Measurements from ENCODE around the gene ABI3BP.

DNA sequence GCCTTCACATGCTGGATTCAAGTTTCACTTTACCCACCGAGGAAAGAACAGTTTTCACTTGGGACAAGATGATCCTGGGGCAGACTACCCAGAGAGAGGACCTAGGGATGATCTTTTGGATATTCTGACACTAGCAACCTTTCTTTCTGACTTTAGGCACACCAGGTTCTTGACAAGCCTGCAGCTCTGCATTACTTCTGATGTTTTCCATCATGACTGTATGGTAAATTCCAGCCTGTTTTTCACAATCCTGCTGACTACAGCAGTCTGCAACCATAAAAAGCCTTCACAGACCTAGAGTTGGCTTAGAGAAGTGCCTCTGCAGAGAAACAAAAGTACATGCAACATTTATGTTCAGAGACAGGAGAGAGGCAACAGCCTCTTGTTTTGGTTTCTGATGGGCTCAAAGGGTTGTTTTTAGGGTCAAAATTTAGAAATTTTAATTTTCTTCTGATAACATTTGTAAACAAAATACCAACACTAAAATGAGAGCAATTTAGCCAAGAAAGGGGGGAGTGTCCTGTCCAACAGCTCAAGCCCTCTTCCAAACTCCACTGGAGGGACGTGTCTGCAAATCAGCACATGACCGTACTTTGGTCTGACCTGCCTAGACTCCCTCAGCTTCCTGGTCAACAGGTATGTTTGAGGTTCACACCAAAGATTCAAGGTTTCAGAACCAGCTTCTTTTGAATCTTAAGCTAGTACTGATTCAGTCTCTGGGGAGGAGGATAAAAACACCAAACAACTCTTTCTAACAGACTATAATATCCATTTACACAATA, 799 bp downstream of the ABI3BP start:
- no peak for TF ChIP-seq CTCF (IDR thresholded peaks at IDR 0.05)
- no peak for TF ChIP-seq ZNF121 (CRISPR knock-in tag; IDR thresholded peaks at IDR 0.05)
- no peak for TF ChIP-seq FOXP4 (CRISPR knock-in tag; IDR thresholded peaks at IDR 0.05)
- TF ChIP-seq ZNF138 (CRISPR knock-in tag; conservative IDR thresholded peaks at IDR 0.05), result no peak
- no peak for TF ChIP-seq CREB1 (CRISPR knock-in tag; IDR thresholded peaks at IDR 0.05)
- TF ChIP-seq NFE2L1 (CRISPR knock-in tag; IDR thresholded peaks at IDR 0.05), result no peak
